Stimulated activated CD8-positive, alpha-beta memory T cell treated with anti-CD3 and anti-CD28 coated beads, Interleukin-12 subunit alpha, Interleukin-12 subunit beta, amount 100 ng/mL, for 4 hours (primary cell): ENCODE results near the gene PRR36.

Source experiments
- DNase-seq: peaks from one replicate; pipeline ENCODE4 v3.0.0-alpha.2; 2020; ENCODE audit warnings: low read depth

Gene PRR36

GRCh38 chr19:7871437-7872305, 2.5 kb downstream of the PRR36 start:
- peak; percentile 45 for DNase-seq

- DNase-seq: no peak
Measured at GRCh38 chr19:7870571-7871436, 3.4 kb downstream of the PRR36 start.

GRCh38 chr19:7869910-7870511, 4.2 kb downstream of the PRR36 start:
- no peak for DNase-seq

- DNase-seq: peak; percentile 65
Measured at GRCh38 chr19:7869453-7869909, 4.7 kb downstream of the PRR36 start.

- DNase-seq: peak; percentile 72
Measured at GRCh38 chr19:7868671-7869452, 5.3 kb downstream of the PRR36 start.

GRCh38 chr19:7868326-7868670, 5.9 kb downstream of the PRR36 start:
- no peak for DNase-seq

- DNase-seq: no peak
Measured at GRCh38 chr19:7867092-7867844, 6.9 kb downstream of the PRR36 start.

GRCh38 chr19:7866399-7867091, 7.6 kb downstream of the PRR36 start:
- no peak for DNase-seq

GRCh38 chr19:7865262-7865911, 8.8 kb downstream of the PRR36 start:
- DNase-seq: no peak

GRCh38 chr19:7864690-7865074, 9.5 kb downstream of the PRR36 start:
- DNase-seq: no peak

- no peak for DNase-seq
Measured at GRCh38 chr19:7863971-7864689, 10.1 kb downstream of the PRR36 start.

GRCh38 chr19:7863157-7863970, 10.8 kb downstream of the PRR36 start:
- DNase-seq: no peak

GRCh38 chr19:7862413-7862951, 11.7 kb downstream of the PRR36 start:
- DNase-seq: peak; percentile 34

- no peak for DNase-seq
Measured at GRCh38 chr19:7861619-7862412, 12.4 kb downstream of the PRR36 start.

- DNase-seq: no peak
Measured at GRCh38 chr19:7860714-7861618, 13.2 kb downstream of the PRR36 start.
